Epithelial cell of proximal tubule (primary cell): ENCODE data around the gene JAG1. TPM values are rescaled to one million over a fixed set of nuclear protein-coding genes. Genes with fewer than 3 reads are reported as not detected.
"Not testable (repeated sequence)": the region's sequence is repeated elsewhere in the genome, so short reads cannot be mapped to it uniquely, and the experiment has no call there.

Experiments used
- DNase-seq: peaks from one replicate; pipeline ENCODE4 v3.0.0-alpha.2; 2011; ENCODE audit warnings: low read depth
- H3K4me3 ChIP-seq: 2 replicates; pipeline ENCODE4 v1.5.1; 2011; ENCODE audit warnings: low read depth, mild to moderate bottlenecking, low read length
- CTCF ChIP-seq: conservative IDR thresholded peaks from 2 replicates; pipeline ENCODE4 v1.5.1; 2012; ENCODE audit warnings: low read depth, mild to moderate bottlenecking, low read length
- total RNA-seq: library from RNA; depleted of rRNA; stranded (reverse); fragments of >200 nt; gene quantifications from 2 replicates; pipeline ENCODE4 v1.2.3, GENCODE V29; 2015

JAG1 gene
- total RNA-seq, 1 donor from 2014 or later = 42.8 TPM

GRCh38 chr20:10616212-10616611 lies 57.6 kb downstream of the JAG1 start:
- TF ChIP-seq CTCF = no peak
- H3K4me3 ChIP-seq = no peak overlapping the region
- no peak for DNase-seq

GRCh38 chr20:10613911-10614310 lies 59.9 kb downstream of the JAG1 start:
- H3K4me3 ChIP-seq = no peak overlapping the region
- no peak for DNase-seq
- no peak for TF ChIP-seq CTCF

GRCh38 chr20:10613426-10613825 lies 60.4 kb downstream of the JAG1 start:
- not testable (repeated sequence) for DNase-seq, H3K4me3 ChIP-seq

GRCh38 chr20:10611357-10611756 lies 62.4 kb downstream of the JAG1 start:
- TF ChIP-seq CTCF = peak; percentile 45
- no peak for DNase-seq

GRCh38 chr20:10610251-10610650 lies 63.5 kb downstream of the JAG1 start:
- DNase-seq = no peak
- TF ChIP-seq CTCF = no peak
- no peak overlapping the region for H3K4me3 ChIP-seq

More at GRCh38 chr20:10611357-10611756, 62.4 kb downstream of the JAG1 start:
- no peak overlapping the region for H3K4me3 ChIP-seq

- TF ChIP-seq CTCF = no peak
- DNase-seq = no peak
- no peak overlapping the region for H3K4me3 ChIP-seq
Measured at GRCh38 chr20:10609770-10610169, 64.0 kb downstream of the JAG1 start.

GRCh38 chr20:10609276-10609675 lies 64.5 kb downstream of the JAG1 start:
- no peak for TF ChIP-seq CTCF
- DNase-seq = no peak
- no peak overlapping the region for H3K4me3 ChIP-seq

GRCh38 chr20:10605547-10606195 lies 68.1 kb downstream of the JAG1 start:
- no peak overlapping the region for H3K4me3 ChIP-seq
- no peak for TF ChIP-seq CTCF
- no peak for DNase-seq
